Thoracic aorta (tissue), 2 donors: Measurements from ENCODE around the gene UBE2V1. TPM values are rescaled to one million over a fixed set of nuclear protein-coding genes. Genes with fewer than 3 reads are reported as not detected.
A peak's percentile ranks its signal among the peaks of the same experiment; 100 is the strongest.

Experiments used
- ATAC-seq: fragments of 150-250 bp; one replicate; pipeline ENCODE4 v1.8.0; 2017; ENCODE audit warnings: low read depth; ENCODE audit not compliant: insufficient number of reproducible peaks, low FRiP score
- DNase-seq: peaks from one replicate; pipeline ENCODE4 v3.0.0-alpha.2; 2020; ENCODE audit warnings: low spot score
- H3K27ac ChIP-seq, 2 donors: fragments of 200-600 bp; sonication (generic); 1 replicate in 1 of 2; 2 replicates in 1 of 2; pipeline ENCODE4 v1.5.1; 2016; ENCODE audit warnings: mild to moderate bottlenecking in 2 of 2, moderate library complexity in 2 of 2
- H3K27me3 ChIP-seq: fragments of 200-600 bp; sonication (generic); replicated peaks from 2 replicates; pipeline ENCODE4 v1.6.0; 2016; ENCODE audit warnings: mild to moderate bottlenecking; ENCODE audit not compliant: insufficient read depth
- H3K36me3 ChIP-seq: fragments of 200-600 bp; sonication (generic); one replicate; pipeline ENCODE4 v1.5.1; 2016
- H3K4me1 ChIP-seq, 2 donors: fragments of 200-600 bp; sonication (generic); 1 replicate in 1 of 2; 2 replicates in 1 of 2; pipeline versions ENCODE4 v1.5.1 to v1.6.0; 2016; ENCODE audit warnings: low read depth in 2 of 2, mild to moderate bottlenecking in 1 of 2; ENCODE audit not compliant: control insufficient read depth in 1 of 2
- H3K4me3 ChIP-seq: fragments of 200-600 bp; sonication (generic); 2 replicates; pipeline ENCODE4 v1.5.1; 2016; ENCODE audit warnings: mild to moderate bottlenecking
- H3K9me3 ChIP-seq: fragments of 200-600 bp; sonication (generic); 2 replicates; pipeline ENCODE4 v1.5.1; 2016
- total RNA-seq, 2 donors: library from RNA; depleted of rRNA; stranded (reverse); fragments of >200 nt; gene quantifications; one replicate each; pipeline versions ENCODE4 v1.1.0 to v1.2.3, GENCODE V29; 2016
- TF ChIP-seq, protein P1 (sequence below): fragments of 200-600 bp; sonication (generic); IDR thresholded peaks from one replicate; pipeline ENCODE4 v1.5.1; 2019; ENCODE audit warnings: antibody characterized with exemption

The UBE2V1 gene
- total RNA-seq, 2 donors from 2014 or later: 91.7 to 98.4 TPM

- DNase-seq (no peak), ATAC-seq (peak; percentile 75)
- no peaks in the 10 kb centered on the region for H3K9me3 ChIP-seq
- H3K27me3 ChIP-seq: no peaks in the 10 kb centered on the region
- no peak overlapping the region for H3K4me3 ChIP-seq
- peak overlapping the region; percentile 60 to 65 for H3K27ac ChIP-seq
- H3K36me3 ChIP-seq: peaks cover 13% of the 10 kb centered on the region
- peaks cover 14 to 16% of the 10 kb centered on the region in 2 donors for H3K4me1 ChIP-seq
- TF ChIP-seq, protein P1, sequence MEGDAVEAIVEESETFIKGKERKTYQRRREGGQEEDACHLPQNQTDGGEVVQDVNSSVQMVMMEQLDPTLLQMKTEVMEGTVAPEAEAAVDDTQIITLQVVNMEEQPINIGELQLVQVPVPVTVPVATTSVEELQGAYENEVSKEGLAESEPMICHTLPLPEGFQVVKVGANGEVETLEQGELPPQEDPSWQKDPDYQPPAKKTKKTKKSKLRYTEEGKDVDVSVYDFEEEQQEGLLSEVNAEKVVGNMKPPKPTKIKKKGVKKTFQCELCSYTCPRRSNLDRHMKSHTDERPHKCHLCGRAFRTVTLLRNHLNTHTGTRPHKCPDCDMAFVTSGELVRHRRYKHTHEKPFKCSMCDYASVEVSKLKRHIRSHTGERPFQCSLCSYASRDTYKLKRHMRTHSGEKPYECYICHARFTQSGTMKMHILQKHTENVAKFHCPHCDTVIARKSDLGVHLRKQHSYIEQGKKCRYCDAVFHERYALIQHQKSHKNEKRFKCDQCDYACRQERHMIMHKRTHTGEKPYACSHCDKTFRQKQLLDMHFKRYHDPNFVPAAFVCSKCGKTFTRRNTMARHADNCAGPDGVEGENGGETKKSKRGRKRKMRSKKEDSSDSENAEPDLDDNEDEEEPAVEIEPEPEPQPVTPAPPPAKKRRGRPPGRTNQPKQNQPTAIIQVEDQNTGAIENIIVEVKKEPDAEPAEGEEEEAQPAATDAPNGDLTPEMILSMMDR: no peak
Measured at GRCh38 chr20:50144362-50144761, 31.4 kb upstream of the UBE2V1 start.

DNA sequence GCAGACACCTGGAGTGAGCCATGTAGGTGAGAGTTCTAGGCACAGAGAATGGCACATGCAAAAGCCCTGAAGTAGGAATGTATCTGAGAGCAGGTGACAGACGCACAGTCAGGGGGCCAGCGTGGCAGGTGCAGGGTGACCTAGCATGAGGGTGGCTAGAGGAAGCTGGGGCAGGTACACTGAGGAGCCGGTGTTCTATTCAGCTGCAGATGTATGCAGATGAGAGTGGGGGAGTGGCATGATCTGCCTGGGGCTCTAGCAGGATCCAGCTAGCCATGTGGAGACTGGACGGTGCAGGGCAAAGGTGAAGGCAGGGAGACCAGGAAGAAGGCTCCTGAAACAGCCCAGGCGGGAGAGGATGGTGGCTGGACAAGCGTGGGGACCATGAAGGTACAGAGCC lies 29.9 kb upstream of the UBE2V1 start:
- H3K4me1 ChIP-seq: peaks cover 13 to 14% of the 10 kb centered on the region in 2 donors
- no peak overlapping the region for H3K27ac ChIP-seq
- TF ChIP-seq, protein P1: no peak
- H3K9me3 ChIP-seq: no peaks in the 10 kb centered on the region
- H3K4me3 ChIP-seq: no peak overlapping the region
- DNase-seq (no peak), ATAC-seq (no peak)
- H3K36me3 ChIP-seq: peaks cover 13% of the 10 kb centered on the region
- H3K27me3 ChIP-seq: no peaks in the 10 kb centered on the region

DNA sequence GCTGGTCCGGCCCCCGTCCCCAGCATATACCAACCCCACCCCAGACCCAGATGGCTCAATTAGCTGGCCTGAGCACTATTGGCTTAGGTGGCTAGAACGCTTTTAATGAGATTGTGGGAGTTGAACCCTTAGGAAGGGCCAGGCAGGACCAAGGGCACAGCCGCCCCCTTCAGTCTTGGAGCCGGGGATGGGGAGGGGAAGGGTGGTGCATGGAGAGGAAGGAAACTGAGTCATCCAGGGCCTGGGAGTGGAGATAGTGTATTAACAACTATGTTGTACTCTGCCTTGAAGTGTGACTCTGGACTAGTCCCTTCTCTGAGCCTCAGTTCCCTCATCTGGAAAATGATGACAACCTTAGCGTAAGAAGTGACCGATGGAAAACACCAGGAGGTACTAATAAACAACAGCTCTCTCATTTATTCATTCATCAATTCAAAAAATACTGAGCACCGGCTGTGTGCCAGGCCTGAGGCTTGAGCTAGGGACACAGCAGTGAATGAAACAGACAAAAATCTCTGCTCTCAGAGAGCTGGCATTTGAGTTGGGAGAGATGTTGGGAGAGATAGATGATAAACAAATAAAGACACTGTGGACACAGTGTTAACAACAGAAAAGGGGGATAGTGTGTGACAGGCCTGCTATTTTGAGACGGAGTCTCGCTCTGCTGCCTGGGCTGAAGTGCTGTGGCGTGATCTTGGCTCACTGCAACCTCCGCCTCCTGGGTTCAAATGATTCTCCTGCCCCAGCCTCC lies 29.0 kb upstream of the UBE2V1 start:
- peaks cover 6 to 12% of the 10 kb centered on the region in 2 donors for H3K4me1 ChIP-seq
- H3K9me3 ChIP-seq: no peaks in the 10 kb centered on the region
- DNase-seq: no peak
- H3K4me3 ChIP-seq: no peak overlapping the region
- no peak overlapping the region for H3K27ac ChIP-seq
- no peak for ATAC-seq
- TF ChIP-seq, protein P1: no peak
- H3K27me3 ChIP-seq: no peaks in the 10 kb centered on the region
- peaks cover 13% of the 10 kb centered on the region for H3K36me3 ChIP-seq

DNA sequence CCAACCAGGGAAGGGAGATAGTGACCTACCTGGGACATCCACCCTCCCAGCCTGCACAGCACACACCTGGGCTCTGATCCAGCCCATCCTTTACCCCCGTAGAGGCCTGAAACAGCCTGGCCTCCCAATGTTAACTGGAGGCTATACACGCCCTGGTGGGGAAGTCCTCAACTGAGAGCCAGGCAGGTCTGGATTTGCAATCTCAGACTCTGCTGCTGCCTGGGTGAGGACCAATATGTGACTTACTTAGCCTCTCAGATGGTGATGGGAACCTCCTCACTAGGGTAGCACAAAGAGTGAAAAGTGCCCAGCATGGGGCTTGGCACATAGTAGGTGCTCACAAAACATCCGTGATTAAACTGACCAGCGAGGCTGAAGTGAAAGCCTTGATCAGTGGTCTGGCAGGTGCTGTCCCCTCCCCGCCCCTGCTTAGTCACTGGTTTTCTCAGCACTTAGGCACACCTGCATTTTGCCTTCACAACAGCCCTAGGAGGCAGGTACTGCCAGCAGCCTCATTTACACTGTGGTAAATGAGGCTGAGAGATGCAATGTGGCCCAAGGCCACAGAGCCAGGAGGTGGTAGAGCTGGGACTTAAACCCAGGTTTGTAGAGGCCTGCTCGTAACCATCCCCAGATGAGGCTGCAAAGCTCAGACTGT lies 28.2 kb upstream of the UBE2V1 start:
- Histone ChIP-seq H3K9me3 (no peaks in the 10 kb centered on the region), H3K4me1 (peaks cover 6% of the 10 kb centered on the region in 2 donors), H3K4me3 (no peak overlapping the region), H3K27me3 (no peaks in the 10 kb centered on the region), H3K36me3 (peaks cover 13% of the 10 kb centered on the region), H3K27ac (no peak overlapping the region)
- no peak for DNase-seq
- TF ChIP-seq, protein P1: no peak
- ATAC-seq: no peak

GRCh38 chr20:50140339-50140859 lies 27.4 kb upstream of the UBE2V1 start:
- Histone ChIP-seq H3K4me1 (peaks cover 5 to 6% of the 10 kb centered on the region in 2 donors), H3K27me3 (no peaks in the 10 kb centered on the region), H3K9me3 (no peaks in the 10 kb centered on the region), H3K36me3 (peaks cover 13% of the 10 kb centered on the region), H3K4me3 (no peak overlapping the region), H3K27ac (no peak overlapping the region)
- TF ChIP-seq, protein P1: no peak
- ATAC-seq: no peak
- DNase-seq: no peak
